Muscle layer of colon (tissue), 2 donors: ENCODE data around the gene OR5H2.

Experiments used
- H3K27ac ChIP-seq: one replicate; pipeline ENCODE4 v1.7.0; 2013; ENCODE audit warnings: low read depth, mild to moderate bottlenecking, low read length, moderate library complexity
- H3K27me3 ChIP-seq, 2 donors: one replicate each; pipeline ENCODE4 v1.7.0; 2013; ENCODE audit warnings: low read length in 2 of 2, mild to moderate bottlenecking in 2 of 2; ENCODE audit not compliant: insufficient read depth in 2 of 2, control insufficient read depth in 1 of 2
- H3K36me3 ChIP-seq: one replicate; pipeline ENCODE4 v1.7.0; 2013; ENCODE audit warnings: mild to moderate bottlenecking, low read length; ENCODE audit not compliant: insufficient read depth
- H3K4me1 ChIP-seq: one replicate; pipeline ENCODE4 v1.7.0; 2013; ENCODE audit warnings: mild to moderate bottlenecking, low read length; ENCODE audit not compliant: insufficient read depth
- H3K4me3 ChIP-seq, 2 donors: one replicate each; pipeline ENCODE4 v1.7.0; 2013; ENCODE audit warnings: low read length in 2 of 2, low read depth in 1 of 2, mild to moderate bottlenecking in 1 of 2, moderate library complexity in 1 of 2
- H3K9ac ChIP-seq: one replicate; pipeline ENCODE4 v1.7.0; 2013; ENCODE audit warnings: low read length
- H3K9me3 ChIP-seq: one replicate; pipeline ENCODE4 v1.7.0; 2013; ENCODE audit warnings: mild to moderate bottlenecking, low read length
- donor health status: abdominal sarcoma.
- donor health status: Adenocarcinoma of cecum.

OR5H2 gene

DNA sequence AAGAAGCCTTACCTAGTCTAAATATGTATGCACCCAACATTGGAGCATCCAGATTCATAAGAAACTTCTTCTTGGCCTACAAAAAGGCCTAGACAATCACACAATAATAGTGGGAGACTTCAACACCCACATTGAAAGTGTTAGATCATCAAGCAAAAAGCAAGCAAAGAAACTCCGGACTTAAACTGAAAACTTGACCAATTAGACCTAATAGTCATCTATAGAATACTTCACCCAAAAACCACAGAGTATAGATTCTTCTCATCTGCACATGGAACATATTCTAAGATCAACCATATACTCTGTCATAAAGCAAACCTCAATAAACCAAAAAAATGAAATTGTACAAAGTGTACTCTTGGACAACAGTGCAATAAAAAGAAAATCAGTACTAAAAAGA lies 49.0 kb downstream of the OR5H2 start:
- H3K9me3 ChIP-seq, result no peaks in the 10 kb centered on the region
- H3K9ac ChIP-seq, result no peak overlapping the region
- no peak overlapping the region for H3K4me3 ChIP-seq
- no peak overlapping the region for H3K27ac ChIP-seq
- no peaks in the 10 kb centered on the region for H3K36me3 ChIP-seq
- H3K4me1 ChIP-seq, result no peaks in the 10 kb centered on the region
- no peaks in the 10 kb centered on the region for H3K27me3 ChIP-seq
